ENCODE measurements around the gene CENPA. TPM values are rescaled to one million over a fixed set of nuclear protein-coding genes. Genes with fewer than 3 reads are reported as not detected.

The CENPA gene
- total RNA-seq, 1 donor from 2014 or later: 2.8 TPM

- no peak for DNase-seq (ENCODE audit: low read depth in 2 of 2)
Observed at GRCh38 chr2:26840937-26841610, 55.2 kb downstream of the CENPA start.

DNA sequence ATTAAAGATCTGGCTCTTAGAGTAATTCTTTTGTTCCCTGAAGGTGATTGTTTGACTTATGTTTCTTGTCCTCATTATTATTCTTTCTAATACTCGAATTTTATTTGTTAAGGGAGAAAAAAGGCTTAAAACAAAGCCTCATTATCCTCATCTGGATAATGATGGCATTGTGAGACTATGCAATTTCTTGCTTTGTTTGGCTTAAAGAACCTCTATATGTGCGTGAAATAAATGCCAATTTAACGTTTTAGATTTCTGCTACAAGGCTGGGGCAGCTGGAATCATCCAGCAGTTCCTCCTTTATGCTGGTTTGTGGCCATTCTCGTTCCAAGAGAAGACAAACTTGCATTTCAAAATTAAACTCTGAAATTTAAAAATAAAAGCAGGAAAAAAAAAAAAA, 57.2 kb downstream of the CENPA start:
- no peak for DNase-seq (ENCODE audit: low read depth in 2 of 2)

Other genes with a start within 250 kb of the CENPA start
- gene CIB4, start 144.7 kb upstream of the CENPA start, total RNA-seq: not detected in 2 replicates
- not detected in 2 replicates for gene KCNK3, start 93.3 kb upstream of the CENPA start, total RNA-seq
- gene SLC35F6, start 21.8 kb upstream of the CENPA start, total RNA-seq: 23.1 and 38.3 TPM in 2 replicates
- not detected in 2 replicates for gene DPYSL5, start 62.1 kb downstream of the CENPA start, total RNA-seq
- 0.65 and 0.79 TPM in 2 replicates for gene MAPRE3, start 184.6 kb downstream of the CENPA start, total RNA-seq
- gene TMEM214, start 246.9 kb downstream of the CENPA start, total RNA-seq: 14.2 and 19.4 TPM in 2 replicates